Neural cell (in vitro differentiated cells): ENCODE data around the gene CCT3. TPM values are rescaled to one million over a fixed set of nuclear protein-coding genes. Genes with fewer than 3 reads are reported as not detected.
"Not testable (repeated sequence)": the region's sequence is repeated elsewhere in the genome, so short reads cannot be mapped to it uniquely, and the experiment has no call there.

Source experiments
- H2AFZ ChIP-seq: fragments of 200-600, 300-800 bp; sonication (generic), shearing (Covaris generic); 2 replicates; pipeline ENCODE4 v1.6.0; 2014; ENCODE audit warnings: low read depth, mild to moderate bottlenecking, antibody characterized with exemption, low read length, moderate library complexity
- H3F3A ChIP-seq: fragments of 200-600 bp; shearing (Covaris generic); 2 replicates; pipeline ENCODE4 v1.6.1; 2016; ENCODE audit warnings: mild to moderate bottlenecking, moderate library complexity, mixed read lengths, antibody characterized with exemption, low read length; ENCODE audit not compliant: insufficient read depth, poor library complexity, severe bottlenecking
- H3K27ac ChIP-seq: fragments of 200-600, 300-800 bp; sonication (generic), shearing (Covaris generic); 2 replicates; pipeline ENCODE4 v1.5.1; 2014; ENCODE audit warnings: mild to moderate bottlenecking, low read length, moderate library complexity
- H3K27me3 ChIP-seq: fragments of 300-800, 200-600 bp; sonication (generic), shearing (Covaris generic); 2 replicates; pipeline ENCODE4 v1.6.0; 2014; ENCODE audit warnings: mild to moderate bottlenecking, low read depth, low read length, moderate library complexity; ENCODE audit not compliant: insufficient read depth
- H3K36me3 ChIP-seq: fragments of 300-800, 200-600 bp; sonication (generic), shearing (Covaris generic); 2 replicates; pipeline ENCODE4 v1.5.1; 2014; ENCODE audit warnings: mild to moderate bottlenecking, antibody characterized with exemption, low read length, moderate library complexity; ENCODE audit not compliant: insufficient read depth
- H3K4me2 ChIP-seq: fragments of 300-800, 200-600 bp; sonication (generic), shearing (Covaris generic); 2 replicates; pipeline ENCODE4 v1.6.0; 2014; ENCODE audit warnings: mild to moderate bottlenecking, low read length
- H3K4me3 ChIP-seq: fragments of 300-800, 200-600 bp; sonication (generic), shearing (Covaris generic); 2 replicates; pipeline ENCODE4 v1.5.1; 2014; ENCODE audit warnings: mild to moderate bottlenecking, low read length, moderate library complexity
- H3K79me2 ChIP-seq: fragments of 200-600 bp; shearing (Covaris generic); replicated peaks from 2 replicates; pipeline ENCODE4 v1.6.0; 2014; ENCODE audit warnings: mild to moderate bottlenecking, low read length, moderate library complexity; ENCODE audit not compliant: insufficient read depth
- H3K9ac ChIP-seq: fragments of 300-800, 200-600 bp; sonication (generic), shearing (Covaris generic); 2 replicates; pipeline ENCODE4 v1.6.1; 2016; ENCODE audit warnings: mild to moderate bottlenecking, low read length, mixed read lengths
- H3K9me2 ChIP-seq: fragments of 200-600 bp; shearing (Covaris generic); 2 replicates; pipeline ENCODE4 v1.6.1; 2016; ENCODE audit warnings: mild to moderate bottlenecking, low read length, mixed read lengths; ENCODE audit not compliant: insufficient read depth
- H3K9me3 ChIP-seq: fragments of 200-600, 300-800 bp; sonication (generic), shearing (Covaris generic); 2 replicates; pipeline ENCODE4 v1.6.1; 2016; ENCODE audit warnings: mild to moderate bottlenecking, mixed run types, low read length, moderate library complexity, mixed read lengths
- H4K20me1 ChIP-seq: fragments of 200-600 bp; shearing (Covaris generic); 2 replicates; pipeline ENCODE4 v1.6.1; 2016; ENCODE audit warnings: mild to moderate bottlenecking, mixed run types; ENCODE audit not compliant: insufficient read depth
- EP300 ChIP-seq: fragments of 450-650 bp; conservative IDR thresholded peaks from 2 replicates; pipeline ENCODE4 v1.6.1; 2014; ENCODE audit warnings: antibody characterized with exemption, mild to moderate bottlenecking, moderate library complexity; ENCODE audit not compliant: poor library complexity, severe bottlenecking
- EZH2 ChIP-seq: fragments of 200-600, 300-800 bp; shearing (Covaris generic), sonication (generic); IDR thresholded peaks from 2 replicates; pipeline ENCODE4 v1.6.1; 2014; ENCODE audit warnings: antibody characterized with exemption, low read length, borderline replicate concordance, mild to moderate bottlenecking; ENCODE audit not compliant: insufficient read depth, poor library complexity, severe bottlenecking
- MXI1 ChIP-seq: fragments of 450-650 bp; conservative IDR thresholded peaks from 2 replicates; pipeline ENCODE4 v1.6.1; 2014; ENCODE audit warnings: antibody characterized with exemption, mild to moderate bottlenecking; ENCODE audit not compliant: poor library complexity, severe bottlenecking
- POLR2AphosphoS5 ChIP-seq: IDR thresholded peaks from 2 replicates; pipeline ENCODE4 v1.6.1; 2012
- RAD21 ChIP-seq: fragments of 450-650 bp; conservative IDR thresholded peaks from 2 replicates; pipeline ENCODE4 v1.6.1; 2014; ENCODE audit warnings: antibody characterized with exemption, mild to moderate bottlenecking, moderate library complexity
- REST ChIP-seq: IDR thresholded peaks from 2 replicates; pipeline ENCODE4 v1.6.1; 2012; ENCODE audit warnings: borderline replicate concordance
- SMC3 ChIP-seq: fragments of 450-650 bp; conservative IDR thresholded peaks from 2 replicates; pipeline ENCODE4 v1.6.1; 2014; ENCODE audit warnings: antibody characterized with exemption, mild to moderate bottlenecking, moderate library complexity; ENCODE audit not compliant: poor library complexity
- TAF1 ChIP-seq: IDR thresholded peaks from 2 replicates; pipeline ENCODE4 v1.6.1; 2012; ENCODE audit warnings: low read depth
- polyA plus RNA-seq: library from polyadenylated mRNA; depleted of rRNA; stranded (reverse); fragments of >200 nt; gene quantifications from 2 replicates; pipeline ENCODE4 v1.2.3, GENCODE V29; 2014
- TF ChIP-seq, protein P1 (sequence below): fragments of 450-650 bp; IDR thresholded peaks from 2 replicates; pipeline ENCODE4 v1.5.1; 2014; ENCODE audit warnings: antibody characterized with exemption, mild to moderate bottlenecking, moderate library complexity; ENCODE audit not compliant: poor library complexity, severe bottlenecking

Gene CCT3
- polyA plus RNA-seq, 1 donor from 2014 or later, result 288 TPM

DNA sequence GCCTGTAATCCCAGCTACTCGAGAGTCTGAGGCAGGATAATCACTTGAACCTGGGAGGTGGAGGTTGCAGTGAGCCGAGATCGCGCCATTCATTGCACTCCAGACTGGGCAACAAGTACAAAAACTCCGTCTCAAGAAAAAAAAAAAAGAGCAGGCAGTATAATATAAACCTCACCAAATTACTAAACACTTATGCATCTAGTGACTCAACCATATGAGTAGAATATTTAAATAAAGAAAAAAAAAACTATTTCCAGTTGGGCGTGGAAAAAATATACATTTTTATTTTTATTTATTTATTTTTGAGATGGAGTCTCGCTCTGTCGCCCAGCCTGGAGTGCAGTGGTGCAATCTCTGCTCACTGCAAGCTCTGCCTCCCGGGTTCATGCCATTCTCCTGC lies 14.9 kb downstream of the CCT3 start:
- not testable (repeated sequence) for H3K9me3 ChIP-seq, H3K36me3 ChIP-seq, H3K27ac ChIP-seq, H3K4me3 ChIP-seq, H3K9me2 ChIP-seq, H3K9ac ChIP-seq, H4K20me1 ChIP-seq, H3F3A ChIP-seq, H3K79me2 ChIP-seq, H3K4me2 ChIP-seq, H2AFZ ChIP-seq, H3K27me3 ChIP-seq

DNA sequence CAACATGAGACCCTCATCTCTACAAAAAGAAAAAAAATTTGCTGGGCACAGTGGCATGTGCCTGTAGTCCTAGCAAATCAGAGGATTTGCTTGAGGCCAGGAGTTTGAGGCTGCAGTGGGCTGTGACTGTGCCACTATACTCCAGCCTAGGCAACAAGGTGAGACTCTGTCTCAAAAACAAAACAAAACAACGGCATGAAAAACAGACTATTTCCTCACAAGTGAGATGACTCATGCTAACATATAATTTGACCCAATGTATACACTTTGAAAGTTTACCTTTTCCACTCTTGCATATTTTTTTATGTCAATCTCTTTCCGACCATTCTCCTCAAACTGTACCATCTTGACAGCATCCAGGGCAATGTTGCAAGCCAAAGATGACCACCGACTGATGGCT lies 17.5 kb downstream of the CCT3 start:
- Histone ChIP-seq H3K27me3 (no peaks in the 10 kb centered on the region), H3K4me2 (no peak overlapping the region), H3K4me3 (no peak overlapping the region), H4K20me1 (no peaks in the 10 kb centered on the region), H2AFZ (no peak overlapping the region), H3K9me2 (no peaks in the 10 kb centered on the region), H3F3A (no peaks in the 10 kb centered on the region), H3K36me3 (peaks cover 11% of the 10 kb centered on the region), H3K9ac (no peak overlapping the region), H3K9me3 (no peaks in the 10 kb centered on the region), H3K79me2 (no peaks in the 10 kb centered on the region), H3K27ac (no peak overlapping the region)
- no peak for TF ChIP-seq TAF1
- no peak for TF ChIP-seq EP300
- TF ChIP-seq MXI1, result no peak
- TF ChIP-seq POLR2AphosphoS5, result no peak
- no peak for TF ChIP-seq RAD21
- no peak for TF ChIP-seq EZH2
- no peak for TF ChIP-seq SMC3
- TF ChIP-seq, protein P1, sequence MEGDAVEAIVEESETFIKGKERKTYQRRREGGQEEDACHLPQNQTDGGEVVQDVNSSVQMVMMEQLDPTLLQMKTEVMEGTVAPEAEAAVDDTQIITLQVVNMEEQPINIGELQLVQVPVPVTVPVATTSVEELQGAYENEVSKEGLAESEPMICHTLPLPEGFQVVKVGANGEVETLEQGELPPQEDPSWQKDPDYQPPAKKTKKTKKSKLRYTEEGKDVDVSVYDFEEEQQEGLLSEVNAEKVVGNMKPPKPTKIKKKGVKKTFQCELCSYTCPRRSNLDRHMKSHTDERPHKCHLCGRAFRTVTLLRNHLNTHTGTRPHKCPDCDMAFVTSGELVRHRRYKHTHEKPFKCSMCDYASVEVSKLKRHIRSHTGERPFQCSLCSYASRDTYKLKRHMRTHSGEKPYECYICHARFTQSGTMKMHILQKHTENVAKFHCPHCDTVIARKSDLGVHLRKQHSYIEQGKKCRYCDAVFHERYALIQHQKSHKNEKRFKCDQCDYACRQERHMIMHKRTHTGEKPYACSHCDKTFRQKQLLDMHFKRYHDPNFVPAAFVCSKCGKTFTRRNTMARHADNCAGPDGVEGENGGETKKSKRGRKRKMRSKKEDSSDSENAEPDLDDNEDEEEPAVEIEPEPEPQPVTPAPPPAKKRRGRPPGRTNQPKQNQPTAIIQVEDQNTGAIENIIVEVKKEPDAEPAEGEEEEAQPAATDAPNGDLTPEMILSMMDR, result no peak
- TF ChIP-seq REST, result no peak

GRCh38 chr1:156319664-156320063 lies 18.4 kb downstream of the CCT3 start:
- Histone ChIP-seq H3K9me2 (no peaks in the 10 kb centered on the region), H3K27me3 (no peaks in the 10 kb centered on the region), H3K36me3 (peaks cover 11% of the 10 kb centered on the region), H3K27ac (no peak overlapping the region), H3K9ac (no peak overlapping the region), H3K4me2 (no peak overlapping the region), H3K4me3 (no peak overlapping the region), H3F3A (no peaks in the 10 kb centered on the region), H3K79me2 (no peaks in the 10 kb centered on the region), H4K20me1 (no peaks in the 10 kb centered on the region), H2AFZ (no peak overlapping the region), H3K9me3 (no peaks in the 10 kb centered on the region)
- TF ChIP-seq RAD21 (peak; percentile 50), EP300 (no peak)
- TF ChIP-seq, protein P1, result peak; percentile 57
